IPS-20b (cell line): ENCODE results near the gene RASSF5.

Source experiments
- H3K27ac ChIP-seq: one replicate; pipeline ENCODE4 v1.5.1; 2013; ENCODE audit warnings: low read length
- H3K27me3 ChIP-seq: 2 replicates; pipeline ENCODE4 v1.6.1; 2013; ENCODE audit warnings: mild to moderate bottlenecking, low read length, inconsistent platforms; ENCODE audit not compliant: insufficient read depth
- H3K36me3 ChIP-seq: 2 replicates; pipeline ENCODE4 v1.6.1; 2013; ENCODE audit warnings: low read depth, mild to moderate bottlenecking, inconsistent platforms, low read length, moderate library complexity; ENCODE audit not compliant: insufficient read depth
- H3K4me1 ChIP-seq: 2 replicates; pipeline ENCODE4 v1.6.1; 2013; ENCODE audit warnings: mild to moderate bottlenecking, control low read depth, inconsistent platforms, low read length, moderate library complexity; ENCODE audit not compliant: insufficient read depth
- H3K4me3 ChIP-seq: 2 replicates; pipeline ENCODE4 v1.5.1; 2013; ENCODE audit warnings: mild to moderate bottlenecking, low read length, inconsistent platforms
- H3K9ac ChIP-seq: 2 replicates; pipeline ENCODE4 v1.6.1; 2013; ENCODE audit warnings: low read depth, mild to moderate bottlenecking, inconsistent platforms, low read length, moderate library complexity
- H3K9me3 ChIP-seq: 2 replicates; pipeline ENCODE4 v1.6.1; 2013; ENCODE audit warnings: mild to moderate bottlenecking, low read depth, low read length, inconsistent platforms; ENCODE audit not compliant: insufficient read depth

RASSF5 gene

DNA sequence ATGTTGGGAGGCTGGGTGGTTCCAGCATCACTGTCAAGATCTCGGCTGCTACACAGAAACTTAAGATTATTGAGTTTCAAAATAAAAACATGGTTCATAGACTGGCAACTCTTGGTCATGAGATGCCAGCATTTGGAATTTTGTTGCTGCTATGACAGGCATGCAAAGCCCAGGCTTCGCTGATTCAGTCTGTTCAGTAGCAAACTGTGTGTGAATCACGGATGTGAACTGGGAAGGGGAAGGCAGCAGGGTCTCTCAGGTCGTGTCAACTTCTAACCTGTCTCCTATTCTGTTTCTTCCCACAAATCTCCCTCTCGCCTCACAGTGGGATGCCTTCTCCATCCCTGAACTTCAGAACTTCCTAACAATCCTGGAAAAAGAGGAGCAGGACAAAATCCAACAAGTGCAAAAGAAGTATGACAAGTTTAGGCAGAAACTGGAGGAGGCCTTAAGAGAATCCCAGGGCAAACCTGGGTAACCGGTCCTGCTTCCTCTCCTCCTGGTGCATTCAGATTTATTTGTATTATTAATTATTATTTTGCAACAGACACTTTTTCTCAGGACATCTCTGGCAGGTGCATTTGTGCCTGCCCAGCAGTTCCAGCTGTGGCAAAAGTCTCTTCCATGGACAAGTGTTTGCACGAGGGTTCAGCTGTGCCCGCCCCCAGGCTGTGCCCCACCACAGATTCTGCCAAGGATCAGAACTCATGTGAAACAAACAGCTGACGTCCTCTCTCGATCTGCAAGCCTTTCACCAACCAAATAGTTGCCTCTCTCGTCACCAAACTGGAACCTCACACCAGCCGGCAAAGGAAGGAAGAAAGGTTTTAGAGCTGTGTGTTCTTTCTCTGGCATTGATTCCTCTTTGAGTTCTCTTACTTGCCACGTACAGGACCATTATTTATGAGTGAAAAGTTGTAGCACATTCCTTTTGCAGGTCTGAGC, 79.4 kb downstream of the RASSF5 start:
- Histone ChIP-seq H3K27ac (no peak overlapping the region), H3K4me1 (no peaks in the 10 kb centered on the region), H3K27me3 (no peaks in the 10 kb centered on the region), H3K9ac (no peak overlapping the region), H3K9me3 (no peaks in the 10 kb centered on the region), H3K4me3 (no peak overlapping the region), H3K36me3 (peaks cover 20% of the 10 kb centered on the region)

DNA sequence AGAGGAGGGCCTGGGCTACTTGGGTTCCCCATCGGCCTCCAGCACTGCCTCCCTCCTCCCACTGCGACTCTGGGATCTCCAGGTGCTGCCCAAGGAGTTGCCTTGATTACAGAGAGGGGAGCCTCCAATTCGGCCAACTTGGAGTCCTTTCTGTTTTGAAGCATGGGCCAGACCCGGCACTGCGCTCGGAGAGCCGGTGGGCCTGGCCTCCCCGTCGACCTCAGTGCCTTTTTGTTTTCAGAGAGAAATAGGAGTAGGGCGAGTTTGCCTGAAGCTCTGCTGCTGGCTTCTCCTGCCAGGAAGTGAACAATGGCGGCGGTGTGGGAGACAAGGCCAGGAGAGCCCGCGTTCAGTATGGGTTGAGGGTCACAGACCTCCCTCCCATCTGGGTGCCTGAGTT, 80.6 kb downstream of the RASSF5 start:
- no peak overlapping the region for H3K27ac ChIP-seq
- H3K9me3 ChIP-seq, result no peaks in the 10 kb centered on the region
- no peaks in the 10 kb centered on the region for H3K4me1 ChIP-seq
- no peaks in the 10 kb centered on the region for H3K27me3 ChIP-seq
- peaks cover 31% of the 10 kb centered on the region for H3K36me3 ChIP-seq
- H3K9ac ChIP-seq, result no peak overlapping the region
- H3K4me3 ChIP-seq, result no peak overlapping the region

DNA sequence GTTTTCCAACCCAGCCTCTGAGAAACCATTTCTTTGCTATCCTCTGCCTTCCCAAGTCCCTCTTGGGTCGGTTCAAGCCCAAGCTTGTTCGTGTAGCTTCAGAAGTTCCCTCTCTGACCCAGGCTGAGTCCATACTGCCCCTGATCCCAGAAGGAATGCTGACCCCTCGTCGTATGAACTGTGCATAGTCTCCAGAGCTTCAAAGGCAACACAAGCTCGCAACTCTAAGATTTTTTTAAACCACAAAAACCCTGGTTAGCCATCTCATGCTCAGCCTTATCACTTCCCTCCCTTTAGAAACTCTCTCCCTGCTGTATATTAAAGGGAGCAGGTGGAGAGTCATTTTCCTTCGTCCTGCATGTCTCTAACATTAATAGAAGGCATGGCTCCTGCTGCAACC, 81.2 kb downstream of the RASSF5 start:
- Histone ChIP-seq H3K4me1 (no peaks in the 10 kb centered on the region), H3K27ac (no peak overlapping the region), H3K27me3 (no peaks in the 10 kb centered on the region), H3K9ac (no peak overlapping the region), H3K9me3 (no peaks in the 10 kb centered on the region), H3K4me3 (no peak overlapping the region), H3K36me3 (peaks cover 37% of the 10 kb centered on the region)

DNA sequence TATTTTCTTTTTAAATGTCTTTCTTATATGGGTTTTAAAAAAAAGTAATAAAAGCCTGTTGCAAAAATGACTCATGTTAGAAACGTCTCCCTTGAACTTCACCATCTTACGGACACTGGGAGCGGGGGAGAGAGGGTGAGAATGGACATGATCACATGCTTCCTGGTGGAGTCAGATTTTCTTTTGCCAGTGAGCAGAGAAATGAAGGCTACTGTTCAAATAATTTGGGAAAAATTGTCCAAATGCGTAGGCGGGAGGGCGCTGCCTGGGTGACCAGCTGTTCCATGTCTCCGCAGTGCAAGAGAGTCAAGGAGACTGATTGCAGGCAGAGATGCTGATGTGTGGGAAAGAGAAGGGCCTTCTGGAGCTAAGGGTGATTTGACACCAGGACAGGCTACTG, 81.9 kb downstream of the RASSF5 start:
- Histone ChIP-seq H3K4me3 (no peak overlapping the region), H3K4me1 (no peaks in the 10 kb centered on the region), H3K27me3 (no peaks in the 10 kb centered on the region), H3K27ac (no peak overlapping the region), H3K9ac (no peak overlapping the region), H3K9me3 (no peaks in the 10 kb centered on the region), H3K36me3 (peaks cover 43% of the 10 kb centered on the region)

DNA sequence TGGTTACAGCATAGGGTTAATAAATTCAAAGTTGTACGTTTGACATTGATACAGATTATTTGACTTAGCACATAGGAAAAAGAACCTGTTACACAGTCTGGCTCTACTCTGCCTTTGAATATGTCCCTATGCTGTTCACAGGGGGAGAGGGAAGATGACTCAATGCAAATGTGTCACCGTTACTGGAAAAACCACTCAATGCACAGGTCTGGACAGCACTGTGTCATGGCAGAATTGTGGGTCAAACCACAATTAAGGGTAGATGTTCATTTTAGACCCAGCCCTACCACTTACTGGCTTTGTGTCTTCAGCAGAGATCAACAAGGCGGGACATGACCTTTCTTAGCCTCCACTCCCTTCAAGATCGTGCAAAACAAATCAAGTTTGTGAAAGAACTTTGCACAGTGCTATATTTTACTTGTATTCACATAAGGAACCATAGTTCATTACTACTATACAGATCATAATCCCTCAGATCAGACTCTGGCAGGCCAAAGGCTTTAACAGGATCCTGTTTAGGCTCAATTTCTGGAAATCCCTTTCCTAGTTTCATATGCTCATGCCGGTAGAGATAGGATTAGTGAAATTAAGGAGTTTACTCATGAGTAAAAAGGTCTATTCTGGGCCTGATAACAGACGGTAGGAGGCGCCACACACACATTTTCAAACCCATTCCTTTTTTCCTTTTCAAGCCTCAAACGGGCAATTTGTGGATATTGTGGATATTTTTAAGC, 82.9 kb downstream of the RASSF5 start:
- Histone ChIP-seq H3K27ac (no peak overlapping the region), H3K36me3 (peaks cover 53% of the 10 kb centered on the region)

DNA sequence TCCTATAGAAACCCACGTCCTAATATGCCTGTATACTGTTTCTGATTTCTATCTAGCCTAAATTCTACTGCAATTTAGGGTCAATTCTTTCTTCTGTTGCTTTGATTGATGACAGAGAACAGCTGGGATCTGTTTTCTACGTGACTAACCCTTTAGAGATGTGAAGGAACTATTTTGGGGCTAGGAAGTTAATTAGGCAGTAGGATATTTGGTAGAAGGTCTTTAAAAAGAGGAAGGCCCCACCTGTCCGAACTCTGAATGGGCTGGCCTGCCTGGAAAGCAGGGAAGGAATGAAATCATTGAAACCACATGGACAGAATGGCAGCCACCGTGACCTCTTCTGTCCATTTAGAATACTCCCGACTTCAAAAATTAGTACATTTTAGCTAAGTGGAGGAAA, 83.9 kb downstream of the RASSF5 start:
- H3K4me3 ChIP-seq, result no peak overlapping the region
- no peaks in the 10 kb centered on the region for H3K27me3 ChIP-seq
- no peak overlapping the region for H3K9ac ChIP-seq
- no peak overlapping the region for H3K27ac ChIP-seq
- no peaks in the 10 kb centered on the region for H3K4me1 ChIP-seq
- H3K9me3 ChIP-seq, result no peaks in the 10 kb centered on the region
- H3K36me3 ChIP-seq, result peaks cover 63% of the 10 kb centered on the region

More for the DNA sequence above, 82.9 kb downstream of the RASSF5 start:
- Histone ChIP-seq H3K9ac (no peak overlapping the region), H3K9me3 (no peaks in the 10 kb centered on the region), H3K4me1 (no peaks in the 10 kb centered on the region), H3K4me3 (no peak overlapping the region), H3K27me3 (no peaks in the 10 kb centered on the region)

DNA sequence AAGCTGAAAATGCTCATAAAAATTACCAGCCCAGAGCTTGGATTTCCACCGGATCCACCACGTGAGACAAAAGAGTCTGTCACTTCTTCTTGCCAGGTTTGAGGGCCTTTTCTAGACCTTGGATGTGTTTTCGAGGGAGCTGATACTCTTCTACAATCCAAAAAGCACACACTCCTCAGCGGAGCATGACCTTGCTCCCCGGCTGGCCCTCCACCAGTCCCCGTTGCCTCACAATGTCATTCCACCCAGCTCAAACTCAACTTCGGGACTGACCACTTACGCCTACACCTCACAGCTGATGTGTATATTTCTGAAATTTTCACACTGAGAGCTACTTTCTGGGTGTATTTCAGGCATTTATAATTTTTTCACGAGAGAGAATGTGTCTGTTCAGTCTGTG, 84.4 kb downstream of the RASSF5 start:
- Histone ChIP-seq H3K4me3 (no peak overlapping the region), H3K4me1 (no peaks in the 10 kb centered on the region), H3K36me3 (peaks cover 68% of the 10 kb centered on the region), H3K27me3 (no peaks in the 10 kb centered on the region), H3K27ac (no peak overlapping the region), H3K9me3 (no peaks in the 10 kb centered on the region), H3K9ac (no peak overlapping the region)

DNA sequence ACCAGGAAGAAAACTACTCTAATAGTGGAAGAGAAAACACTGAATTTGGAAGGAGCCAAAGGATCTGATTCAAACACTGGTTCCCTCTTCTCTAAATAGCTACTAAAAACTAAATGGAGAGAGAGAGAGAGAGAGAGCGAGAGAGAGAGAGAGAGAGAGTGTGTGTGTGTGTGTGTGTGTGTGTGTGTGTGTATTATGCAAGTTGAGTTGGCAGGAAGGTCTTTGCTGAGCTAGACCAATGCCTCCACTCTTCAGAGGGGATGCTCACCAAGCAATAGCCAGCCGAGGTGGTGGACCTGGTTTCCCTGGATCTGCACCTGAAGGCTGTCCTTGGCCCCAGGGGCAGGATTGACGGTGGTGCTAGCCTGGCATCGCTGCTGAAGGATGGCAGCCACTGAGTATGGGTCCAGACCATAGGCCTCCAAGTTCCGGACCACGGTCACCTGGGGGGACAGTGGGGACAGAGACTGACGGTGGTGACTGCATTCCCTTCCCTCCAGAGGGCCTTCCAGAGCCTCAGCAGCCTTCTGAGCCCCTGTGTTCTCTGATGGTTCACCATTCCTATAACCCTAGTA, 86.1 kb downstream of the RASSF5 start:
- Histone ChIP-seq H3K27ac (no peak overlapping the region), H3K9ac (no peak overlapping the region), H3K27me3 (no peaks in the 10 kb centered on the region), H3K36me3 (peaks cover 80% of the 10 kb centered on the region), H3K4me1 (no peaks in the 10 kb centered on the region), H3K9me3 (no peaks in the 10 kb centered on the region), H3K4me3 (no peak overlapping the region)

DNA sequence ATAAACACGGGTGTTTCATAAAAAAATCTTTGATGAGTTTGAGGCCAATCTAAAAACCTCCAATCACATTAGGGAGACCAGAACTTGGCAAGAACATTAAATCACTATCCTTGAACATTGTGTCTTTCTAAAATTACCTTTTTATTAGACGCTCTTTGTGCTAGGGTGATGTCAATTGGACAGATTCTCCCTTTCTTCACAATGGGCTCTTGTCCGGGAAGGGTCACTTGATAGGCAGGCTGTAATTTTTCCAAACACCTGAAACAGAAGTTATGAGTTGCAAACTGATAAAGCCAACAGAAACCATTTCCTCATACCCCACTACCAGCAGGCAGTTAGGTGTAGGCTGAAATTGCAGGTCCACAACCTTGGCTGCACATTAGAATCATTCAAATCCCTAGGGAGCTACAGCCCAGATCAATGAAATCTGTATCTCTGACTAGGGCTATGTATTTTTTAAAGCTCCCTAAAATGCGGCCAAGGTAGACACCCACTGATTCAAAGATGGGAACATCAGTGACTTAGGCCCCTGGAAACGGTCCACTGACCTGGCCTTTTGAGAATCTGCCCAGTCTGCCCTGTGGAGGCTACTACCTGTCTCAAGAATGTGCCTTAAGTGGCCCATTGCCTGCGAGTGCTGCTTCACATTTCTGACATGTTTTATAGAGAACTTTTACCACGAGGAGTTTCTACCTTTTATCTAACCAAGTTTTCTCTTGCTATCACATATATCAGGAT, 88.4 kb downstream of the RASSF5 start:
- no peaks in the 10 kb centered on the region for H3K27me3 ChIP-seq
- H3K4me3 ChIP-seq, result no peak overlapping the region
- H3K36me3 ChIP-seq, result peaks cover 80% of the 10 kb centered on the region
- no peaks in the 10 kb centered on the region for H3K4me1 ChIP-seq
- H3K9me3 ChIP-seq, result no peaks in the 10 kb centered on the region
- no peak overlapping the region for H3K27ac ChIP-seq
- no peak overlapping the region for H3K9ac ChIP-seq

DNA sequence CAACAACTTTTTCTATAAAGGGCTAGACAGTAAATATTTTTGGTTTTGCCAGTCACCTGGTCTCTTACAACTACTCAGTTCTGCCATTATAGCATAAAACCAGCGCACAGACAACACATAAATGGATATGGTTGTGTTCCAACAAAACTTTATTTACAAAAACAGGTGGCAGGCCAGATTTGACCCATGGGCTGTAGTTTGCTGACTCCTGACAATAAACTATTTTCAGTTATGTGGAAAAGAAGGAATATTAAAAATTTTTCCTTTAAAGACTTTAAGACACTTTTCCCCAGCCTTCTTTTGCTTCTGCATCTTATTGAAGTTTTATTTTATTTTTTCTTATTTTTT, 89.0 kb downstream of the RASSF5 start:
- Histone ChIP-seq H3K27ac (no peak overlapping the region), H3K4me1 (no peaks in the 10 kb centered on the region), H3K27me3 (no peaks in the 10 kb centered on the region), H3K9me3 (no peaks in the 10 kb centered on the region), H3K9ac (no peak overlapping the region), H3K4me3 (no peak overlapping the region), H3K36me3 (peaks cover 76% of the 10 kb centered on the region)

DNA sequence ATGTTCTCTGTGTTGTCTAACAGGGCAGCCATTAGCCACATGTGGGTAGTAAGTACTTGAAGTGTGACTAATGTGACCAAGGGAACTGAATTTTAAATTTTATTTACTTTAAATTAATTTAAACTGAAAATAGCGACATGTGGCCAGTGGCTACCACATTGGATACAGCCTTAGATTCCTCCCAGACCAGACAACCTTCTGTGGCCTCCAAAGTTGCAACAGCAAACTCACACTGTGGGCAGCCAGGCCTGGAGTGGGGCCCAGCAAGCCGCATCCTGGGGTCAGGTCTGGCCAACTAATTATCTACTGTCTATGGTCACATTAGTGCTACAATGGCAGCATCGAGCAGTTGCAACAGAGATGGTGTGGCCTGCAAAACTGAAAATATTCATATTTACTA, 93.2 kb downstream of the RASSF5 start:
- no peak overlapping the region for H3K9ac ChIP-seq
- peaks cover 68% of the 10 kb centered on the region for H3K36me3 ChIP-seq
- H3K9me3 ChIP-seq, result no peaks in the 10 kb centered on the region
- H3K4me3 ChIP-seq, result no peak overlapping the region
- H3K27ac ChIP-seq, result no peak overlapping the region
- H3K4me1 ChIP-seq, result no peaks in the 10 kb centered on the region
- H3K27me3 ChIP-seq, result no peaks in the 10 kb centered on the region
